GM12878 (cell line): ENCODE results near the gene TOR2A. TPM values are rescaled to one million over a fixed set of nuclear protein-coding genes. Genes with fewer than 3 reads are reported as not detected.

Source experiments
- CHD1 ChIP-seq: IDR thresholded peaks from 2 replicates; pipeline ENCODE4 v1.6.1; 2012; ENCODE audit warnings: low read depth, low read length, improper control_type of control experiment
- CREM ChIP-seq: IDR thresholded peaks from 2 replicates; pipeline ENCODE4 v1.6.1; 2014; ENCODE audit warnings: antibody characterized with exemption, low read depth
- KAT2A ChIP-seq: conservative IDR thresholded peaks from 2 replicates; pipeline ENCODE4 v1.6.1; 2011; ENCODE audit warnings: low read depth, low read length; ENCODE audit not compliant: control insufficient read depth
- KLF5 ChIP-seq: fragments of 450-650 bp; IDR thresholded peaks from 2 replicates; pipeline ENCODE4 v1.6.1; 2014; ENCODE audit warnings: mild to moderate bottlenecking; ENCODE audit not compliant: partially characterized antibody
- MTA3 ChIP-seq: IDR thresholded peaks from 2 replicates; pipeline ENCODE4 v1.6.1; 2012; ENCODE audit warnings: low read length, inconsistent platforms, borderline replicate concordance
- NFYB ChIP-seq: IDR thresholded peaks from 2 replicates; pipeline ENCODE4 v1.6.1; 2011; ENCODE audit warnings: low read depth, mild to moderate bottlenecking, low read length, improper control_type of control experiment, moderate library complexity; ENCODE audit not compliant: insufficient read depth
- PML ChIP-seq: IDR thresholded peaks from 2 replicates; pipeline ENCODE4 v1.6.1; 2012; ENCODE audit warnings: low read length, inconsistent platforms
- POU2F2 ChIP-seq: IDR thresholded peaks from 3 replicates; pipeline ENCODE4 v1.6.1; 2011; ENCODE audit warnings: low read depth, mild to moderate bottlenecking, low read length, borderline replicate concordance
- RELA ChIP-seq: fragments of 450-650 bp; IDR thresholded peaks from 2 replicates; pipeline ENCODE4 v1.8.0; 2014; ENCODE audit warnings: borderline replicate concordance; ENCODE audit not compliant: partially characterized antibody
- ZBTB4 ChIP-seq: fragments of 450-650 bp; formaldehyde crosslinking; IDR thresholded peaks from 2 replicates; pipeline ENCODE4 v1.4.0; 2022; ENCODE audit warnings: mild to moderate bottlenecking, moderate library complexity
- polyA plus RNA-seq, 11 experiments: library from polyadenylated mRNA; depleted of rRNA in 4 of 11; unstranded in 6 of 11; stranded (reverse) in 5 of 11; fragments of >200 nt; fragmentation: Nextera tagmentation in 4 of 11; fragmentation: Illumina TruSeq in 1 of 11; extraction: Ambion mirVana in 4 of 11; extraction: Trizol in 1 of 11; gene quantifications; 1 replicate in 1 of 11; 2 replicates in 10 of 11; pipeline versions ENCODE4 v1.2.1 to v1.2.3, GENCODE V29; 2011 to 2016; ENCODE audit warnings: inconsistent platforms in 2 of 11, missing spikeins in 2 of 11, low read depth in 1 of 11
- total RNA-seq, 4 experiments: library from RNA; depleted of rRNA in 3 of 4; stranded (reverse); fragments of >200 nt in 3 of 4; fragmentation: Illumina TruSeq in 1 of 4; extraction: Trizol in 1 of 4; gene quantifications; 2 replicates each; pipeline versions ENCODE4 v1.2.1 to v1.2.3, GENCODE V29; 2013 to 2021
- TF ChIP-seq, protein P1 (sequence below): fragments of 450-650 bp; IDR thresholded peaks from 2 replicates; pipeline ENCODE4 v1.6.1; 2014; ENCODE audit warnings: mild to moderate bottlenecking

Gene TOR2A
- total and polyA plus RNA-seq, 10 of the 15 experiments (the other 5 are each of a cell fraction or from before 2014, with no cell fraction given), result 0.52 to 23.7 (median 8.5) TPM

DNA sequence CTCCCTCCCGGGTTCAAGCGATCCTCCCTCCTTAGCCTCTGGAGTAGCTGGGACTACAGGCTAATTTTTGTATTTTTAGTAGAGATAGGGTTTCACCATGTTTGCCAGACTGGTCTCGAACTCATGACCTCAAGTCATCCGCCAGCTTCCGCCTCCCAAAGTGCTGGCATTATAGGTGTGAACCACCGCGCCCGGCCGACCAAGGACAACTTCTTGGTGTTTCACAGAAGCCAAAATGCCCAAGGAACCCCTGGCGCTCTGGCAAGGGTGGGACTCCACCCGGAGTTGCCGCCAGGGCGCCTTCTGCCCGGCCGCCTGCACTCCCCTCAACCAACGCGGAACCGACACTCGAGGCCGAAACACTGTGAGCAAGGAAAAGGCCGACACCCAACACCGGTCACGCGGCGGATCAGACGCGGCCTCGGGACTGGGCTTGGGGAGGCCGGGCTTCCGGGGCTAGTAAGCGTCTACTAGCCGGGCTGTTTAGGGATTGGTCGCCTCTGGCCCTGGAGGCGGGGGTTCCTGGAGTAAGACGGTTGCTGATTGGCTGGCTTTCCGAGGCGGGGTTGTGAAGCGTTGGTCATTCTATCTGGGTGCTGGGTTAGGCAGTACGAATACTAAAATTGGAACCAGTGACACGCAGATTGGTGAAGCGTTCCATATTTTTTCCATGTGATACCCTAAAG lies 36.0 kb downstream of the TOR2A start (continued):
- TF ChIP-seq ZBTB4 (CRISPR knock-in tag), result no peak
- TF ChIP-seq PML, result no peak
- no peak for TF ChIP-seq POU2F2
- peak; percentile 81 for TF ChIP-seq NFYB
- TF ChIP-seq RELA, result no peak
- TF ChIP-seq, protein P1, sequence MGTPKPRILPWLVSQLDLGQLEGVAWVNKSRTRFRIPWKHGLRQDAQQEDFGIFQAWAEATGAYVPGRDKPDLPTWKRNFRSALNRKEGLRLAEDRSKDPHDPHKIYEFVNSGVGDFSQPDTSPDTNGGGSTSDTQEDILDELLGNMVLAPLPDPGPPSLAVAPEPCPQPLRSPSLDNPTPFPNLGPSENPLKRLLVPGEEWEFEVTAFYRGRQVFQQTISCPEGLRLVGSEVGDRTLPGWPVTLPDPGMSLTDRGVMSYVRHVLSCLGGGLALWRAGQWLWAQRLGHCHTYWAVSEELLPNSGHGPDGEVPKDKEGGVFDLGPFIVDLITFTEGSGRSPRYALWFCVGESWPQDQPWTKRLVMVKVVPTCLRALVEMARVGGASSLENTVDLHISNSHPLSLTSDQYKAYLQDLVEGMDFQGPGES, result 0 out of 2 replicates have a peak, but pooled peaks have one; percentile 36
- peak; percentile 53 for TF ChIP-seq KLF5
- TF ChIP-seq KAT2A, result no peak
- TF ChIP-seq MTA3, result no peak
- TF ChIP-seq CREM, result no peak
- no peak for TF ChIP-seq CHD1
- TF ChIP-seq, all 136 proteins: peak for 16
